Measurements from ENCODE around the gene PLCB3. TPM values are rescaled to one million over a fixed set of nuclear protein-coding genes. Genes with fewer than 3 reads are reported as not detected.
A peak's percentile ranks its signal among the peaks of the same experiment; 100 is the strongest.

Gene PLCB3
- total and polyA plus RNA-seq, 2 of the 13 experiments (the other 11 are each of a cell fraction or from before 2014, with no cell fraction given), result 7.5 to 13.8 TPM

GRCh38 chr11:64230171-64230984 lies 21.0 kb upstream of the PLCB3 start, which contains the start of gene DNAJC4 (continued):
- TF ChIP-seq, protein P1, sequence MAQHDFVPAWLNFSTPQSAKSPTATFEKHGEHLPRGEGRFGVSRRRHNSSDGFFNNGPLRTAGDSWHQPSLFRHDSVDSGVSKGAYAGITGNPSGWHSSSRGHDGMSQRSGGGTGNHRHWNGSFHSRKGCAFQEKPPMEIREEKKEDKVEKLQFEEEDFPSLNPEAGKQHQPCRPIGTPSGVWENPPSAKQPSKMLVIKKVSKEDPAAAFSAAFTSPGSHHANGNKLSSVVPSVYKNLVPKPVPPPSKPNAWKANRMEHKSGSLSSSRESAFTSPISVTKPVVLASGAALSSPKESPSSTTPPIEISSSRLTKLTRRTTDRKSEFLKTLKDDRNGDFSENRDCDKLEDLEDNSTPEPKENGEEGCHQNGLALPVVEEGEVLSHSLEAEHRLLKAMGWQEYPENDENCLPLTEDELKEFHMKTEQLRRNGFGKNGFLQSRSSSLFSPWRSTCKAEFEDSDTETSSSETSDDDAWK (CRISPR knock-in tag; IDR thresholded peaks at IDR 0.05), result no peak
- TF ChIP-seq ZBTB39 (CRISPR knock-in tag; IDR thresholded peaks at IDR 0.05) (0 out of 2 replicates have a peak, but pooled peaks have one; percentile 52), MIER2 (CRISPR knock-in tag; IDR thresholded peaks at IDR 0.05) (no peak), PCBP2 (optimal IDR thresholded peaks at IDR 0.05; ENCODE audit: low read depth, low read length, poor library complexity, severe bottlenecking) (no peak), REPIN1 (CRISPR knock-in tag; IDR thresholded peaks at IDR 0.05; ENCODE audit: borderline replicate concordance, low read depth) (0 out of 2 replicates have a peak, but pooled peaks have one; percentile 53), ZNF224 (CRISPR knock-in tag; IDR thresholded peaks at IDR 0.05) (0 out of 2 replicates have a peak, but pooled peaks have one; percentile 81), FOXP1 (IDR thresholded peaks at IDR 0.05) (no peak), FOXP1 (CRISPR knock-in tag; IDR thresholded peaks at IDR 0.05) (no peak), SNAPC4 (CRISPR knock-in tag; IDR thresholded peaks at IDR 0.05) (no peak), ZNF781 (CRISPR knock-in tag; IDR thresholded peaks at IDR 0.05; ENCODE audit: borderline replicate concordance, not compliant biosample characterization) (no peak), ZC3H13 (CRISPR knock-in tag; IDR thresholded peaks at IDR 0.05) (no peak), ZNF557 (CRISPR knock-in tag; IDR thresholded peaks at IDR 0.05) (no peak), FLYWCH1 (CRISPR knock-in tag; IDR thresholded peaks at IDR 0.05) (no peak), RELA (CRISPR knock-in tag; IDR thresholded peaks at IDR 0.05) (no peak), MAF1 (CRISPR knock-in tag; IDR thresholded peaks at IDR 0.05; ENCODE audit: borderline replicate concordance) (no peak), SMAD1 (CRISPR knock-in tag; IDR thresholded peaks at IDR 0.05; ENCODE audit: borderline replicate concordance, low read depth) (0 out of 2 replicates have a peak, but pooled peaks have one; percentile 50), AHR (CRISPR knock-in tag; IDR thresholded peaks at IDR 0.05) (no peak), KLF12 (CRISPR knock-in tag; IDR thresholded peaks at IDR 0.05; ENCODE audit: borderline replicate concordance) (no peak), ZNF772 (CRISPR knock-in tag; IDR thresholded peaks at IDR 0.05) (peak; percentile 81; the same call in 1 of the 2 replicates), ZNF567 (CRISPR knock-in tag; IDR thresholded peaks at IDR 0.05; ENCODE audit: borderline replicate concordance) (0 out of 2 replicates have a peak, but pooled peaks have one; percentile 78)
